ENCODE measurements around the gene APOBR.
"Not testable (repeated sequence)": the region's sequence is repeated elsewhere in the genome, so short reads cannot be mapped to it uniquely, and the experiment has no call there.

Gene APOBR

DNA sequence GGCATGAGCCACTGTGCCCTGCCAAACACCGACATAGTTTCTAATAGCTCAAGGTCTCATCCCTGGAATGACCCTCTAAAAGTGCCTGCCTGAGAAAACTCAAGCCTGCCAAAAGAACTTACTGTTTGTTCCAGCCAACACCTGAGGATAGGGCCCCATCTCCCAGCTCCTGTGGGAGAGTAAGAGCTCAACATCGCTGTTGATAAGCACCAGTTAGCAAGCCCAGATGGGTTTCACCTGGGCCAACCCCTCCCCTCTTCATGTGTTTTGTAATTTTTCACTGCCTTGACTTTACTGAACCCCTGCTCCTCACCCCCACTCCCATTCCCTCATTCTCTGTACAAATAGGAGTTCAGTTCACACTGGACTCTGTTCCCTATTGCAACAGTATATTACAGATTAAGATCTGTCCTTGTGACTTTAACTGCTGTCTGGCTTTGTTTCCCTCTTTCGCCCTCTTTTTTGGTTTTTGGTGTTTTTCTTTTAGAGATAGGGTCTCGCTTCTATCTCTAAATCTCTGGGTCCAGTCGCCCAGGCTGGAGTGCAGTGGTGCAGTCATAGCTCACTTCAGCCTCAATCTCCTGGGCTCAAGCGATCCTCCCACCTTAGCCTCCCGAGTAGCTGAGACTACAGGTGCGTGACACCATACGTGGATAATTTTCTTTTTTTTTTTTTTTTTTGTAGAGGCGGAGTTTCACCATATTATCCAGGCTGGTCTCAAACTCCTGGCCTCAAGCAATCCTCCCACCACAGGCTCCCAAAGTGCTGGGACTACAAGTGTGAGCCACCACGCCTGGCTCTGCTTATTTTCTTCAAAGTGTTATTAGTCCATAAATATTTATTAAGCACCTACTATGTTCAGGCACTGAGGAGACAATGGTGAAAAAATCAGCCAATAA, 32.0 kb downstream of the APOBR start:
- in situ Hi-C loops (cut with MboI; ENCODE audit: low sequenced_read_pairs) = no loop called here

DNA sequence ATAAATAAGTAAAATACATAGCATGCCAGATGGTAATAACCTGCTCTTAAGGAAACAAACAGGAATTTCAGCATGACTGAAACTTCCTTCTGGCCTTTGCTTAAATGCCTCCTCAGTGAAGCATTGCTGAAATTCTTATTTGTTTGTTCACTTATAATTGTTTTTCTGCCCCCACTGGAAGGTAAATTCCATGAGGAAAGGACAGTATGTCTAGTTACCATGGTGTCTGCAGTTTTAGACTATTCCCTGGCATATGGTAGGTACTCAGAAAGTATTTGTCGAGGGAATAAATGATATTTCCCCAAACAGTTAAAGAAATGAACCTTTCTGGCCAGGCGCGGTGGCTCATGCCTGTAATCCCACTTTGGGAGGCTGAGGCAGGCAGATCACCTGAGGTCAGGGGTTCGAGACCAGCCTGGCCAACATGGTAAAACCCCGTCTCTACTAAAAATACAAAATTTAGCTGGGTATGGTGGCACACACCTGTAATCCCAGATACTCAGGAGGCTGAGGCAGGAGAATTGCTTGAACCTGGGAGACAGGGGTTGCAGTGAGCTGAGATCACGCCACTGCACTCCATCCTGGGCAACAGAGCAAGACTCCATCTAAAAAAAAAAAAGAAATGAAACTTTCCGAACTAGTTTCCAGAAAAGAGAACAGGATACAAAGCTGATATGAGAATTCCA, 32.8 kb downstream of the APOBR start:
- in situ Hi-C loops (cut with MboI; ENCODE audit: low sequenced_read_pairs) = not testable (repeated sequence)

DNA sequence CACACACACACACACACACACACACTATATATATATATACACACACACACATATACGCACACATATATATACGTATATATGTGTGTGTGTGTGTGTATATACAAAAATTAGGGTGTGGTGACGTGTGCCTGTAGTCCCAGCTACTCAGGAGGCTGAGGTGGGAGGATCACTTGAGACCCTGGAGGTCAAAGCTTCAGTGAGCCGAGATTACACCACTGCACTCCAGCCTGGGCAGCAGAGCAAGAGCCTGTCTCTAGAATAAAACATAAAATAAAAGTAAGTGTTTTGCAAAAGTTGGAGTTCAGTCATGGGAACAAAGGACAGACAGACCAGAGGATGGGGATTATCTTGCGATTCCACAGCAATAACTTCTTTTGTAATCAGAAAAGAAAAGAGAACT, 33.5 kb downstream of the APOBR start:
- in situ Hi-C loops (cut with MboI; ENCODE audit: low sequenced_read_pairs) = no loop called here

DNA sequence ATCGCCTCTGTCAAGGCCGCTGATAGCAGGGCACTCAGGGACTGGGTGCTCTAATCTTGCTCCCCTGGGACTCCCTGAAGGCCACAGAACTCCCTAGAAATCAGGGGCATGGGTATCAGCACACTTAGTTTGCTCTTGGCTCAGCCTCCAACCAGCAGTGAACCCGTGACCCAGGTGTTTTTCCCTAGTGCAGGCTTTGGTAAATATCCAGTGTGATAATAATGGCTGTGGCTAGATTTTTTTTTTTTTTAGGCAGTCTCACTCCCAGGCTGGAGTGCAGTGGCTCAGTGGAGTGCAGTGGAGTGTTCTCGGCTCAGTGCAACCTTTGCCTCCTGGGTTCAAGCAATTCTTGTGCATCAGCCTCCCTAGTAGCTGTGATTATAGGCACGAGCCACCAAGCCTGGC, 34.0 kb downstream of the APOBR start:
- in situ Hi-C loops (cut with MboI; ENCODE audit: low sequenced_read_pairs) = no loop called here

DNA sequence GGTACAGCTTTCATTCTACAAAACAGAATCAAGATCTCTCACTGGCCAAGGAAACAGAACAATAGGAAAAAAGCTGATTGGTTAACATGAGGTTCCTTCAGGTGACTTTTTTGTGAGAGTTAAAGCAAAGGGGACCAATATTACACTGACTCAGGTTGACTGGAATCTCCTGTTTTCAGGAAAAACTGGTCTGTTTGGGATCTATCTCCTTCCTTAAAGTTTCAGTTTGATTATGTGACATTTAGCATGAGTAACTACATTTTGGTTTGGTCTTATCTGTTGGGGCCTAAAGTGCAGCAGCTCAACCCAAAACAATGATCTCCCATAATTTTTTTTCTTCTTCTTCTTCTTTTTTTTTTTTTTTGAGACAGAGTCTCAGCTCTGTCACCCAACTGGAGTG, 34.7 kb downstream of the APOBR start:
- in situ Hi-C loops (cut with MboI; ENCODE audit: low sequenced_read_pairs) = no loop called here

DNA sequence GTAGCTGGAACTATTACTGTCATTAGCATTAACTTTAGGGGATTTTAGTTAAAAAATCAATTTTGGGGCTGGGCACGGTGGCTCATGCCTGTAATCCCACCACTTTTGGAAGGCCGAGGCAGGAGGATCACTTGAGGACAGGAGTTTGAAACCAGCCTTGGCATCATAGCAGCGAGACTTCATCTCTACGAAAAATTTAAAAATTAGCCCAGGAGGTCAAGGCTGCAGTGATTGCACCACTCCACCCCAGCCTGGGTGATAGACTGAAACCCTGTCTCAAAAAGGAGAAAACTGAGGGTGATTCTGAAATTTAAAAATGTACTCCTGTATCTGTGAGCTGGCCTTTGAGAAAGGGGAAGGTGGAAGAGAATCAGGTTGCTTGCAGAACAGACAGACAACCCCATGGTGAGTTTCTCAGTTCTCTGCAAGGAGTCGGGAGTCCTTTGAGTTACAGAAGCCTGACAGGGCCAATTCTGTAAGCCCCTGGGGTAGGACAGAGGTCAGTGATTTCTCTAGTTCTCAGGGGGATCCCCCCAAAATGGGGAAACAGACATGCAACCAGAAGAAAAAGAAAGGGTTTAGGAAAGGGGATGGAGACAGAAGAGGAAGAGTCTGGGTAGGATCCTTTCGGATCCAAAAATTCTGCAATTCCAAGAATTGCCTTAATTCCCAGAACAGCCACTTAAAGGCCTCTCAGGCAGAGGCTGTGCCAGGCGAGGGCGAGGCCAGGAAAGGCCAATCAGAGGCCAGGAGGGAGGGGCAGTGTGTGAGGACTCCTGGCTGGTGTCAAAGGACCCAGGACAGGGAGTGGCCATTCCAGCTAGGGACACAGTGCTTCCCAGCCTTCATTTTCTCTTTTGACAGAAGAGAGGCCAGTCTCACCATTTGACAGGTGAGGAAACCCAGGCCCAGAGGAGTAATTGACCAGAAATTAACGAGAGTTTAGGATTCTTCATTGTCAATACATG, 37.6 kb downstream of the APOBR start:
- in situ Hi-C loops (cut with MboI; ENCODE audit: low sequenced_read_pairs) = no loop called here

DNA sequence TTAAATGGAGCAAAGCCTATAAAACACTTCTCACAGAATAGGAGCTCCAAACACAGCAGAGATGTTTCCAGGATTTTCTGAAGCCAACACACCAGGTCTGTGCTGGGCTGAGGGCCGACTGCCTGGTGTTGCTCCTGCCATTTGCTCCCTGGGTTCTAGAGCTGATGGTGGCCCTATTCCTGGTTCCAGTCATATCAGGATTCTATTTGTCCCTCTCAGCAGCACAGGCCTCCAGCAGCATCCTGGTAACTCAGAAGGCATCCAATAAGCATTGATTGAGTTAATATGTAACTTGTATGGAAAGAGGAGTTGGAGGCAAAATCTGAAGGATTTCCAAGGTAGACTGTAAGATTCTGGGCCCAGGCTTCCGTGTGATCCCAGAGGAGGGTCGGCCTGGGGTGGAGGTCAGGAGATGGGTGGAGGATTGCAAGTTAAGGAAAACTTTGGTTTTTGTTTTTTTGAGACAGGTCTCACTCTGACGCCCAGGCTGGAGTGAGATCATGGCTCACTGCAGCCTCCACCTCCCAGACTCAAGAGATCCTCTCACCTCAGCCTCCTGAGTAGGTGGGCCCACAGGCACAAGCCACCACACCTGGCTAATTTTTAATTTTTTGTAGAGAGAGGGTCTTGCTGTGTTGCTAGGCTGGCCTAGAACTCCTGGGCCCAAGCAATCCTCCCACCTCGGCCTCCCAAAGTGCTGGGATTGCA, 38.7 kb downstream of the APOBR start:
- in situ Hi-C loops (cut with MboI; ENCODE audit: low sequenced_read_pairs) = no loop called here

DNA sequence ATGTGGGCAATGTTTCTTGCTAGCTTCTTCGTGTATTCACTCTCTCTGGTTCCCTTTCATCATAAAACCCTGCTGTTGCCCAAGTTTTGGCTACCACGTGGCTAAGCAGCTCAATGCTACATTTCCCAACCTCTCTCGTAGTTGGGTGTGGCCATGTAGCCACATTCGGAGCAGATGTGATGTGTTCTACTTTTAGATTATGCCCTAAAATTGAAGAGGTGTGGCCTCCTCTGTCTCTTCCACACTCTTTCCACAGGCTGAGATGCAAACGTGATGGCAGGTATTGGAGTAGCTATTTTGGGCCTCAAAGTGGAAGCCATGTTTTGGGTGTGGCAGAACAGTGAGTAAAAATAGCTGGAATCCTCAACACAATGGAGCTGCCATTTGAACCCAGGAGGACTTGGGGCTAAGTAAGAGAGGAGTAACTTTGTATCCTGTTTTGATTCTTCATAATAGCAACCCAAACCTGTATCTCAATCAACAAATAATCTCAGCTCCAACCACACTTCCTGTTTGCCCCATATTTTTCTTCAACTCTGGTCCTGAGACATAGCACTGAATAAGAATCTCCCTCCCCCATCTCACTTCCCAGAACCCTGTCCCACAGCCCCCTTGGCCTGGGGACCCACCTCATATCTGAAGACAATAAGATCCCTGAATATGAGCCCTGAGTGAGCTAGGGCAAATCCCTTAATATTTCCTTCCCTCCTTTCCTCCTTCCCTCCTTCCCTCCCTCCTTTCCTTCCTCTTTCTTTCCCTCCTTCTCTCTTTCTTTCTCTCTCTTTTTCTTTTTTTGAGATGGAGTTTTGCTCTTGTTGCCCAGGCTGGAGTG, 40.3 kb downstream of the APOBR start:
- in situ Hi-C loops (cut with MboI; ENCODE audit: low sequenced_read_pairs) = no loop called here

DNA sequence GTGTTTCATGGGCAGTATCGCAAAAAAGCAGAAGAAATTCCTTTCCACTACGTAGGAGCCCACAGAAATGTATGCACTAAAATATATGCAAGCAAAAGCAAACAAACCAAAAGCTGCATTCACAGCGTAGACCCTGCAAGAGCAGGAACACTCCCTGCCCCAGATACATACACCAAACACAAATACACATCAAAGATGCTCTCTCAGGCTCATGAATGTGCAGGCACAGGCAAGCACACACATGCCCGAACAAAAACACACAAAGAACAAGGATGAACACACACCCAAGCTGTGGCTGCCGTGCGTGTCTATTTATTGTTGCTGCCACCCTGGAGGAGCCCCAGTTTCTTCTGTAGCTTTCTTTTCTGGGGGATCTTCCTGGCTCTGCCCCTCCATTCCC, 42.6 kb downstream of the APOBR start:
- in situ Hi-C loops (cut with MboI; ENCODE audit: low sequenced_read_pairs) = no loop called here

DNA sequence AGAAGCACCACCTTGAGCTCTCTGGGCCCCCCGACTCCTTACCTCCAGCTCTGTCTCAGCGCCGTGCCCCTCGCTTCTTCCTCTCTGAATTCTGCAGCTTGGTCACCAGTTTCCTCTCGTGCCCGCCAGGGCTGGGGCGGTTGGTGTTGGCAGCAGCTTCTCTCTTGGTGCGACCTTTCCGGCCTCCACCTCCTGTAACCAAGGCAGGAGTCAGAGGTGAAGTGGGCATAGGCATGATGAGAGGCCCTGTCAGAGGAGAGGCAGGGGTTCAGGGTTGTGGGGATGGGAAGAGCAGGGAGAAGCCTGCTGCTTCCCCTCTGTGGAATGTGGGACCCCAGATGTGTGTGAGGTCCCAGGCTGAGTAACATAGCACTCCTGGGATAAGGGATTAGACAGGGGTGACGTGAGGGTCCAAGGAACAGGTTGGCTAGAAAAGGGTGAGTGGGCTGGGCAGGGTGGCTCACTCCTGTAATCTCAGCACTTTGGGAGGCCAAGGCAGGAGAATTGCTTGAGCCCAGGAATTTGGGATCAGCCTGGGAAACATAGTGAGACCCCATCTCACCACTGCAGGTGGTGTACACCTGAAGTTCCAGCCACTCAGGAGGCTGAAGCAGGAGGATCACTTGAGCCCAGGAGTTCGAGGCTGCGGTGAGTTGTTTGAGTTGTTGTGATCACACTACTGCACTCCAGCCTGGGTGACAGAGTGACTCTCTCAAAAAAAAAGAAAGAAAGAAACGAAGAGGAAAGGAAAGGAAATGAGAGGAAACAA, 43.7 kb downstream of the APOBR start:
- in situ Hi-C loops (cut with MboI; ENCODE audit: low sequenced_read_pairs) = no loop called here

DNA sequence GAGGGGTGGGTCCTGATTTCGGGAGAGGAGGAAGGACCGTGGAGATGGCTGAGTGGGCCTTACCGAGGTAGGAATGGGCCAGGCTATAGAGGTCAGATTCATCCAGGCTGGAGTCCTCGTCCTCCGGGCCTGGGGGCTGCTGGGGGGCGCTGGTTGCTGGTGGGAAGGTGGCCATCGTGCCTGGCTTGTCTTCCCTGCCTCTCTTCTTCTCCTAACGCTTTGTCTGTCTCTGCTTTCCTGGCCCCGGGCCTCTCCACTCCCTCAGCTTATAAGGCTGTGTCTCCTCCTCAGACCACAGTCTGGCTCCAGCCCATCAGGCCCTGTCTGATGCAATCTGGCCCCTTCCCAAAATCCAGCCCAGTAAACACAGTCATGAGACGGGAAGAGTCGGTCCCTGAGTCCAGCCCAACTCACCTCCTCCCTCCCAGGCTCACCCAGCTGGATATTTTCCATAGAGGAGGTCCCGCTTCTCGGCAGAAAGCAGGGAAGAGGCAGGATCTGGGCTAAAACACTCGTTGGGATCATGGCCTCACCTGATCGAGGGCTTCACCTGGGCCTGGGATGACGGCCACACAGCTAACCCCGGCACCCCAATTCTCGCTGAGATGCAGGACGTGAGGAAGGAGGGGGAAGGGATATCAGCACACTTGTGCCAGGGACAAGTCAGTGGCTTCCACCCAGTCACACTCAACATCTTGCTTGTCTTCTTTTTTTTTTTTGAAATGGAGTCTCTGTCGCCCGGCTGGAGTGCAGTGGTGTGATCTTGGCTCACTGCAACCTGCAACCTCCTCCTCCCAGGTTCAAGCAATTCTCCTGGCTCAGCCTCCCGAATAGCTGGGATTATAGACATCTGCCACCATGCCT, 44.5 kb downstream of the APOBR start, which contains the start of gene NUPR1:
Gene NUPR1 (minus strand): TSS at position 242 of the 864 bp plus-strand sequence. CDS start 67 bp downstream, at position 175.
- in situ Hi-C loops (cut with MboI; ENCODE audit: low sequenced_read_pairs) = no loop called here

DNA sequence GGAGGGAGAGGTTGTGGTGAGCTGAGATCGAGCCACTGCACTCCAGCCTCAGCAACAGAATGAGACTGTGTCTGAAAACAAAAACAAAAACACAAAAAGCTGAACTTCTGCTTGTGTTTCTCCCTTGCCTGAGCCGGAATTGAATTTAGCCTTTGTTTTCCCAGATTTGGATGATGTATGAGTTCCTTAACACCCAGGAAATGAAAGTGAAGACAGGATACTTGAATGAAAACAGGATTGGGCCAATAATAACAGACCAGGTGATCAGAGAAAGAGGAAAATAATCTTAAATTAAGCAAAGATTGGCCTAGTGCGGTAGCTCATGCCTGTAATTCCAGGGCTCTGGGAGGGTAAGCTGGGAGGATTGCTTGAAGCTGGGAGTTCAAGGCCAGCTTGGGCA, 45.9 kb downstream of the APOBR start:
- in situ Hi-C loops (cut with MboI; ENCODE audit: low sequenced_read_pairs) = no loop called here

DNA sequence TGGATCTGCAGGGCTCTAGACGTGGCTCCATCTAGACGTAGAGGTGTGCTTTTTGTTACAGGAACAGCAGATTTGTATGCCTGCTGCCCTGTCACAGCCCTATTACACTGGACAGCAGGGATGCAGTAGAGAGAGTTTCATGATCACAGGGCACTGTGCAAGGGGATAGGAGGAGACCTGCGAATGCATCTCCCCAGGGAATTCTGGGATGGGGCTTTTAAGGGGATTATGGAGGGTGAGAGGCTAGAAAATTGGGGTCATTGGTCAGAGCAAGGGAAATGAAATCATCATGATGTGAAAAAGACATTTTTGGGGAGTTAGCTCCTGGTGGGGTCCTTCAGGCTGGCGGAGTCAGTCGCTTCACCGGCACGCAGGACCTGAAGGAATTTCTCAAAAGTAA, 48.2 kb downstream of the APOBR start:
- in situ Hi-C loops (cut with MboI; ENCODE audit: low sequenced_read_pairs) = no loop called here

DNA sequence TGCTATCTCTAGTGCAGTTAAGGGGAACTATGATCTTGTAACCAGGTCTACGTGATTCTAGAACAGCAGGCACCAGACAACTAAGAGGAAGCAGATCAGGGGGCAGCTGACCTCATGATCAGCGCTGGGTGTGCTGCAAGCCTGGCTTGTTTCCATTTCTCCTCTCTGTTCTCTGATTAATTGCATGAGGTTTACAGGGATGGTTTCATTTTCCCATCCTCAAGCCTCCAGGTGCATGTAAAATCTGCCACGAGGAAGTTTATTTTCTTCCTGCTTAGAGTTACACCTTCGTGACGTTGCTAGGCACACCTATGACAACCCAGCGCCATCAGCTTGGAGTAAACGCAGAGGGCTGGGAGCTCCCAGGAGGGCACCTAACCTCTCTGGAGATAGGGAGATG, 48.6 kb downstream of the APOBR start:
- in situ Hi-C loops (cut with MboI; ENCODE audit: low sequenced_read_pairs) = no loop called here

DNA sequence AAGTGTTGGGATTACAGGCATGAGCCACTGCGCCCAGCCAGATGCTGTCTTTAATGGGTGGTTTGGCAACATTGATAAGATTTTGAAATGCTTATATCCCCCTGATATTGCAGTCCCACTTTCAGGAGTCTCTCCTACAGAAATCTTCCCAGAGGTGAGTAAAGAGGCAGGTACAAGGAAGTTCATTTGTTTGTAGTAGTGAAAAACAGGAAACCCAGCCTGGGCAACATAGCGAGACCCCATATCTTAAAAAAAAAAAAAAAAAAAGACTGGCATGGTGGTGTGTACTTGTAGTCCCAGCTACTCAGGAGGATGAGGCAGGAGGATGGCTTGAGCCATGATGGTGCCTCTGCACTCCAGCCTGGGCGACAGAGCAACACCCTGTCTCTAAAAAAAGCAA, 50.6 kb downstream of the APOBR start:
- in situ Hi-C loops (cut with MboI; ENCODE audit: low sequenced_read_pairs) = no loop called here

DNA sequence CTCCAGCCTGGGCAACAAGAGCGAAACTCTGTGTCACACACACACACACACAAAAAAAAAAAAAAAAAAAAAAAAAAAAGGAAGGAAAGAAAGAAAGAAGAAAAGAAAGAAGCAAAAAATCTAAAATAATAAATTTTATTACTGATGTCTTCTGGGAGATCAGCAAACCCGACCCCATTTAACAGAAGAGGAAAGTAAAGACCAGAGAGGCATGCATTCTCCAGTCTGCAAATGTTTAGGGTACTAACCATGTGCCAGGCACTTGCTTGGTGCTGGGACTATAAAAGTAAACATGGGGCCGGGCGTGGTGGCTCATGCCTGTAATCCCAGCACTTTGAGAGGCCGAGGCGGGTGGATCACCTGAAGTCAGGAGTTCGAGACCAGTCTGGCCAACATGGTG, 51.5 kb downstream of the APOBR start:
- in situ Hi-C loops (cut with MboI; ENCODE audit: low sequenced_read_pairs) = not testable (repeated sequence)

DNA sequence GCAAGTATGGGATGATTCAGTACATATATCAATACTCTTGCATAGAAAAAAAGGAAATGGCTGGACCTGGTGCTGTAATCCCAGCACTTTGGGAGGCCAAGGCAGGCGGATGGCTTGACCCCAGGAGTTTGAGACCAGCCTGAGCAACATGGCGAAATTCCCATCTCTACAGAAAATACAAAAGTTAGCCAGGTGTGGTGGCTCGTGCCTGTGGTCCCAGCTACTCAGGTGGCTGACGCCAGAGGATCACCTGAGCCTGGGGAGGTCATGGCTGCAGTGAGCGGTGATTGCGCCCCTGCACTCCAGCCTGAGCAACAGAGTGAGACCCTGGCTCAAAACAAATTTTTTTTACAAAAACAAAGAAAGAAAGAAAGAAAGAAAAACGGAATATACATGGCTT, 52.2 kb downstream of the APOBR start:
- in situ Hi-C loops (cut with MboI; ENCODE audit: low sequenced_read_pairs) = no loop called here

DNA sequence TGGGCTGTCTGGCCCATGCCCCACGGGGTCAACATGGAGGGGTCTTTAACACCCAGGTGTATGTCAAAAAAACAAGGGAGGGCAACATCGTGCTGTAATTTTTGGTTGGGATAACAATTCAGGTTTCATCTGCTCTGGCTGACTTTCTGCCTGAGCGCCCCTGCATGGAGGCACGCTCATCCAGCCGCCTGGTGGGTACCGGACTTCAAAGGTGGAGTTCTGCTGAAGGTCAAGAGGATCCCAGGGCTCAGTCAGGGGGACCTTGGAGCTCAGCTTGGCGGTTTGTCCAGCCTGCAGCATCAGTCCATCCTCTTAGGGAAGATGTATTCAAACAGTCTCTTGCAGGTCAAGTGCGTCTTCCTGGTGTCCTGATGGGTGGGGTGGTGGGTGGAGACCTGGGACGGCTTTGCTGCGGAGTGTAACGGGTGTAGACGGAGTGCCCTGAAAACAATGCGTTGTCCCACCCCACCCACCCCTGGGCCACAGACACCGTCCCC, 53.9 kb downstream of the APOBR start:
- in situ Hi-C loops (cut with MboI; ENCODE audit: low sequenced_read_pairs) = no loop called here

Data from hTERT RPE-1 (cell line).